Renal cortex interstitium (tissue), 11 donors: Measurements from ENCODE around the gene ADCY5. TPM values are rescaled to one million over a fixed set of nuclear protein-coding genes. Genes with fewer than 3 reads are reported as not detected.

Experiments
- DNase-seq, 11 donors: peaks; one replicate each; pipeline ENCODE4 v3.0.0-alpha.2; 2013; ENCODE audit warnings: low read depth in 9 of 11, low spot score in 4 of 11; ENCODE audit errors: extremely low read depth in 1 of 11
- polyA plus RNA-seq, 3 donors: library from polyadenylated mRNA; unstranded; fragments of 120-200 nt; gene quantifications; one replicate each; pipeline ENCODE4 v1.2.1, GENCODE V29; 2013; ENCODE audit not compliant: insufficient read length in 3 of 3

The ADCY5 gene
- polyA plus RNA-seq, 3 donors, result 10.0 to 11.7 (median 10.9) TPM

- DNase-seq, result no peak
Observed at GRCh38 chr3:123353850-123354233, 95.0 kb downstream of the ADCY5 start.

- DNase-seq, result no peak
Observed at GRCh38 chr3:123353227-123353849, 95.6 kb downstream of the ADCY5 start.

- no peak for DNase-seq
Observed at GRCh38 chr3:123352134-123352554, 96.7 kb downstream of the ADCY5 start.

DNA sequence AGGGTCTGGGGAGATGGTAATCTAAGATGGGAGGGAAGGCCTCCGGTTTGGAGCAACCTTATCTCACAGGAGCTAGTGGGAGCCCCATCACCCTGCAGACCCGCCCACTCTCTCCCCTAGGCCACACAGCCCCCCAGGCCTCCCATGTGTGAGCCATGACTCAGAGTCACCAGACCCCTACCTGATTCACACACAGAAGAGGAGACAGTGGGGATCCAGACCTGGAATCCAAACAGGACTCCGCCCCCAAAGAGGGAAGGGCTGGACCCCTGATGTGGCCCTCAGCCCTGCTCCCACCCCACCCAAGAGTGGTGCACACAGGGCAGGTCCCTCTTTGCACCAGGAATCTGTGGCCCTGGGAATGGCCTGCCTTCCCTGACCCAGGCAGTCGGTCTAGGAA is 97.4 kb downstream of the ADCY5 start:
- no peak for DNase-seq

GRCh38 chr3:123350971-123351370 is 97.9 kb downstream of the ADCY5 start:
- DNase-seq, result no peak

DNA sequence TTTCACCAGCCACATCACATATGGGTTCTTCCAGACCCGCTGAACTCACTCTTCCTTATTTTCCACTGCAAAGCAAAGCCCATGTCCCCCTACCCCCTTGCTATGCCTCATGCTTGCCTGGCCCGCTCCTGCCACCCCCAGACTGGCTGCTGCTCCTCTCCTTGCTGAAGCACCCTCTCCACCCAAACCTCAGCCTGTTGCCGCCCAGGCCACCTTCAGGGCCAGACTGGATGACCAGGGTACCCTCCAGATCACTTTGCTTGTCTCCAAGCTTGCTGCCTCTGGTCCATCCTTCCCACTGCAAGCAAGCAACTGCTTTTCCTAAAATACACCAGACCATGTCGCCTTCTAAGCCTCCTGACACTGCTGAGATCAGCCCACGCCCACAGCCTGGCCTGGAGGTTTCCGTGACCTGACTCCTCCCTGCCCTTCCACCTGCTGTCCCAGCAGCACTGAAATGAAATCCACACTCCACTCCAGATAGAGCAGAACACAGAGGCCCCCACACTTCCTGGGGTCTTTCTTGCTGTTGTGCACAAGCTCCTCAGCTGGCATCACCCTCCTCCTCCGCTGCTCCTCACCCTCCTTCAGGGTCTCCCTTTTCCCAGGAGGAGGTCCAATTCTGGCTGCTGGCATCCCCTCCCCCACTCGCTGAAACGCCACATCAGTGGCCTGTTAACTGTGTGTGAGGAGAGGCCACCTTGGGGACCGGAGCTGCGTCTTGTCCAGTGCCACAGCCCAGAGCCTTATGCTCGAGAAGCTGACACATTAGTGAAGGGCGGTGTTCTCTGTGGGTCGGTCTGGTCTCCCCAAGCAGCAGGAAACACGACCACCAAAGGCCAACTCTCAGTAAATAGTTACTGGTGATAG is 99.1 kb downstream of the ADCY5 start:
- no peak for DNase-seq

DNA sequence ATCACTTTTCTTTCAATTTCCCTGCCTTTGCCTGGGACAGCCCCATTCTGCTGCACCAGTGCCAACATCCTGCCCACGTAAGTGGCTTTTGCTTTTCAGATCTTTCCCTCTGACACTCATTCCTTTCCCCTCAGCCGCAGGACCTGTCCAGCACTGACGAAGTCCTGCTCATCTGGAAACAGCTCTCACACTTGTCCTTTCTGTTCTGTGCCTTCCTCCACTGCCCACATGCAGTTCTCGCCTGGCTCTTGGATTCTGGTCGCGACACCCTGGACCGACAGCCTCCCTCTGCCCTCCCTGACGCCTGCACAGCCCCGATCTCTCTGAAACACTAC is 99.7 kb downstream of the ADCY5 start:
- DNase-seq, result no peak

DNA sequence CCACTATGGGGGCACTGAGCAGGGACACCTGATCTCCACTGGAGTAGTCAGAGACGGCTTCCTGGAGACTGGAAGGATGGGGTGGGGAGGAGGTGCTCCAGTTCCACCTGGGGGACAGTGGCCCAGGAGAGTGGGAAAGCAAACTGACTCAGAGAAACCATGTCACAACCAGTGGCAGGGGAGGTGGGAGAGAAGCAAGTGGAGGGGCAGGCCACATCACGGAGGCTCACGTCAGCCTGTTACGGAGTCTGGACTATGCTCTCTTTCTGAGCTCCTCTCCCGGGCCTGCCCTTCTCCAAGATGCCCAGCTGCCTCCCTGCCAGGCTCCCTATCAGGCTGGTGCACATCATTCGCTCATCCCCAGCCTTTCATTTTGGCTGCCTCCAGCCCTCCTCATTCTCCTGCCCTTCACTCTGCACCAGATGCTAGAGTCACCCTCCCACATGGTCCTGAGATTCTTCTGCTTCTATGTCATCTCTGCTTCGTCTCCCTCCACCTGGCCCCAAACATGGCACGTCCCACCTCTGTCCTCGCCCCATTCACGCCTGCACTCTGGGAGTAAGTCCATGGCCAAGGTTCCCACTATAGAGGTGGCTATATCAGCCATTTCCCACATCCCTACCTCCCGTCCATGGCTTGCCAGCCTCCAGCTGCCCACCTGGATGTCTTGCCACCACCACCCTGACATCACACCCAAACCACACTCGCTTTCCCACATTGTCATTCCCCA is 100.3 kb downstream of the ADCY5 start:
- no peak for DNase-seq

DNA sequence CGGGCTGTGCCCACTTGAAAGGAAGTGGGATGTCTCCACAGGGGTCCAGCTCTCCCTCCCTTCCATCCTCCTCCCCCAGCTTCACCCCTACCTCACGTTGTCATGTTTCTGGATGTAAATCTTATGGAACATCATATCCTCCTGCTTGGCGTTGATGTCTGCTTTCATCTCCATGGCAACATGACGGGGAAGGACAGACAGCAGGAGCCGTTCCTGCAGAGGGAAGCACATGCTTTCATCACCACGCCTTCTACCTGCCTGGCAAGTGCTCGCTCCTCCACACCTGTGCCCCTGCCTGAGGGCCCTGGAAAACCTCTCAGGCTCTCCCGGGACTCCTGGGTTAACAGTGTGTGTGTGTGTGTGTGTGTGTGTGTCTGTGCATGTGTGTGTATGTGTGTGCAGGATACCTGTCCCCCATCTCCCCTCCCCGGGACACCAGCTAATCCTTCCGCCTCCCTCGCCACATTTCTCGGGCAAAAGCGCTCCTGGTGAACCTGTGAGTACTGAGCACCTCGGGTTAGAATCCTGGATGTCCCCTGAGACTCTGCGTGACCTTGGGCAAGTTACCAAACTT is 101.1 kb downstream of the ADCY5 start:
- no peak for DNase-seq

DNA sequence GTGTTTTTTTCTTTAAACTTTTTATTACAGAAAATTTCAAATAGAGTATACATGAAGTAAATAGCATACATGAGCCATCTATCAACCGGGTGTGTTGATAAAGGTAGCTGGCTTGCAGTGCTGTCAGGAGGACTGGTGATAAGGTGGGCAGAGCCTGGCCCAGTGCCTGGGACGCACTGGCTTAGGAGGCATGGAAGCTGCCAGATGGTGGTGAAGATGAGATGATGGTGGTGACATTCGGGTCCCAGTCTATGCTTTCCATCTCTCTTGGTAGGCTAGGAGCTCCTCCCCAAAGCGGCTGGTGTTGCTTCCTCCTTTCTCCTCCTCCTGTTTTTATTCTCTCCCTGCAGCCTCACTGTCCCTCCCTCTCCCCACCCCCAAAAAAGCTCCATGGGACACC is 101.7 kb downstream of the ADCY5 start:
- no peak for DNase-seq

GRCh38 chr3:123346021-123346420 is 102.9 kb downstream of the ADCY5 start:
- DNase-seq, result no peak

GRCh38 chr3:123344907-123345594 is 103.8 kb downstream of the ADCY5 start:
- no peak for DNase-seq

- no peak for DNase-seq
Observed at GRCh38 chr3:123344175-123344906, 104.5 kb downstream of the ADCY5 start.

DNA sequence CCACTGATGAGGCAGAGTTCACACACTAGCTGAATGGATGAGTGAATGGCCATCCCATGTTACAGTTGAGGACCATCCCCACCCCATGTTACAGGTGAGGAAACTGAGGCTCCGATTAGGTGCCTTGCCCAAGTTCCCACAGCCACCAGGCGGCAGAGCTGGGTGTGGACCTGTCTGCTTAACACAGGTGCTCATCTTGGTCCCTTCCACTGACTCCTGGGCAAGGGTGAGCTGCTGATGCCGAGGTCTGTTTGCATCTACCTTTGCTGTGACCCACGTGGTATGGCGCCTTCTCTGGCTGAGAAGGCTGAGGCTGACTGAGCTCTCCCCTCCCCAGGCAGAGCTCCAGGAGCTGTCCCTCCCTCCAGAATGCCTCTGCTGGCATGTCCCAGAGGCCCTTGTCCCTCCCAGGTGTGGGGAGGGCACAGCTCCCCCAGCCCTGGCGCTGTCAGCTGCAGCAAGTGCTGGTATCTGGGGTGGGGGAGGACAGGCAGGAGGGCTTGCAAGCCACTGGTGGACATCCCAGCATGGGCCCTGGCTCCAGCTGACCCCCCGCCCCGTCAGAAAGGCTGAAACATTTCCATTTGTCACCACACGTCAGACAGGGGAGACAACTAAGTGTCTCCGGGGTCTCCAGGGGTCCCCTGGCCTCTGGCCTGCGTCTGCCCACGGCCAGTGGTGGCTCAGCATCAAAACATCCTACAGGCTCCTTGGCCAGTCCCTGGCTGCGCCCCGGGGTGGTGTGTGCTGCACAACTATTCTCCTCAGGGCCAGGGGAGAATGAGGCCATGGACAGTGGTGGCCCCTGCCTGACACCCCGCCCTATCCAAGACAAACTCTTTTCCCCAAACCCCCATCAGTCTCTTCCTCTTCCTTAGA is 105.4 kb downstream of the ADCY5 start:
- no peak for DNase-seq

GRCh38 chr3:123342631-123343080 is 106.2 kb downstream of the ADCY5 start:
- DNase-seq, result no peak

DNA sequence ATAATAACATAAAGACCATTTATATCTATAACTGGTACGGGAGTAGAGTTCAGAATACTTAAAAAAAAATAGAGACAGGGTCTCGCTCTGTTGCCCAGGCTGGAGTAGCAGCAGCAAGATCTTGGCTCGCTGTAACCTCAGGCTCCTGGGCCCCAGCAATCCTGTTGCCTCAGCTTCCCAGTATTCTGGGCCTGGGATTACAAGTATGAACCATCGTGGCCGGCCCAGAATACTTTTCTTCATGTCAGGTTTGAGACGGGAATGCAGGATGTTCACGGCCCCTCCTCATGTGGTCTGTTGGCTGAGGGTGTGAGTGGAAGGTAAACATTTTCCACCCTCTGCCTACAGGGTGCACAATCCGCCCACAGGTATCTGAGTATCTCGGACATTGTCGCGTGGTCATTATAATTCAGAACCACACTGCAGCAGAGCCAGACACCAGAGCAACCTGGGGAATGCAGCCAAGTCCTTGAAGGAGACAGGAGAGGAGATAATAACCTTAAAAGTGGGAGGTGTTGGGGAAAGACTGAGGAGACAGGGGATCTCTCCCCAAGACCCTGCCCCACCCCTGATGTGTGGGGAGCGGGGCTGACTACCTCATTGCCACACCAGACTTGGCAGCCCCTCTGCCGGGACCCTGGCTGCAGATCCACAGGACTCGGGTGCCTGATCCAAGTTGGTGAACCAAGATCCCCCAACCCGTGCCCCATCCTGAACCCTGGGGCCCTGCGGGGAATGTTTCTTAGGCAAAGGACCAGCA is 106.8 kb downstream of the ADCY5 start:
- no peak for DNase-seq

GRCh38 chr3:123340336-123340735 is 108.6 kb downstream of the ADCY5 start:
- peak in 3 of 11 donors; percentile 20 to 22 (median 20) for DNase-seq
